Measurements from ENCODE around the gene VILL.
A peak's percentile ranks its signal among the peaks of the same experiment; 100 is the strongest.

Gene VILL

DNA sequence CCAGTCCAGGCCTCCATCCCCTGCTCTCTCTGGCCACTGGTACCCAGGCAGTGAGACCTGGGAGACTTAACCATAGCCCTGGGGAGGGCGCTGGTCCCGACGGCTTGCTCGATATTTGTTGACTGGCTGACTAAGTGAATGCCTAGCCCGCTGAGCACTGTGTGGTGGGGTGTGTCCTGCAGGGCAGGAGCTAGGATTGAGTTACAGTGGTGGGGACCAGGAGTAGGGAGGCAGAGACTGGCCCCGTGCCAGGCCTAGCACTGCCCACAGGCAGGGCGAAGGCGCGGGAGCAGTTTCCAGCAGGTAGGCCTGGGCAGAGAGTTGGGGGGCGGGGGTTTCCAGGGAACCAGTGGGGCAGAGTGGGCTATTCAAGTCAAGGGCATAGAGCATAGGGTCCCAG is at the start of gene VILL:
TSS of gene VILL (plus strand) at position 260 of the 400 bp plus-strand sequence. CDS start 2,887 bp downstream, outside the sequence.
- DNase-seq = no peak

DNA sequence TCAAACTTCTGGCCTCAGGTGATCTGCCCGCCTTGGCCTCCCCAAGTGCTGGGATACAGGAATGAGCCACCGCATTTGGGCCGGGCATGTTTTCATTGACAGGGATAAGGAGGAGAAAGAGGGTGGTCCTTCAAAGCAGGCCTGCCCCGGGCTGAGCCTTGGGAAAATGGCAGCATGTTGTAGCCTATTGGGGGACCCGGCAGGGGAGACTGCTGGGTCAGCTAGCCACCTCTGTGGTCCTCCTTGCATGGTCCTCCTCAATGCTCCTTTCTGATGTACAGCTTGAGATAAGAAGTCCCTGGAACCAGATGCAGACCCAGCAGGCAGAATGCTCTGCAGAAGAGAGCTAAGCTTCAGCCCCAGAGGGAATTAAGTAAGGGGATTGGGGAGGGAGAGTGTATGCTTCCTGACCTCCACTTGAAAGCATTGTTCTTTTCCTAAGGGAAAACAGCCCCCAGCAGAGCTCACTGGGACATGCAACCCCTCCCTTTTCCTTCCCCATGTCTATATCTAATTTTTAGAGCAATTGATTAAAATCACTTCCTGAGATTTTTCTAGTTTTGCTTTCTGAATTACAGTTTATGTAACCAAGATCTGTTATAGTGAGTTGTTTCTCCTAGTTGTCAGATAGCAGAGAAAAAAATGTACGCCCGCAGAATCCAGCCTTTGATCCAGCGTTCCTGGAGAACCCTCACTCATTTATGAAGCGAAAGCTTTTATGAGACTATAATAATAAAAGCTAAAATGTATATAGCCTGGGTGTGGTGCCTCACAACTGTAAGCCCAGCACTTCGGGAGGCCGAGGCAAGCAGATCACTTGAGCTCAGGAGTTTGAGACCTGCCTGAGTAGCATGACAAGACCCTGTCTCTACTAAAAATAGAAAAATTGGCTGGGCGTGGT is 48.7 kb upstream of the VILL start:
- no peak for DNase-seq

DNA sequence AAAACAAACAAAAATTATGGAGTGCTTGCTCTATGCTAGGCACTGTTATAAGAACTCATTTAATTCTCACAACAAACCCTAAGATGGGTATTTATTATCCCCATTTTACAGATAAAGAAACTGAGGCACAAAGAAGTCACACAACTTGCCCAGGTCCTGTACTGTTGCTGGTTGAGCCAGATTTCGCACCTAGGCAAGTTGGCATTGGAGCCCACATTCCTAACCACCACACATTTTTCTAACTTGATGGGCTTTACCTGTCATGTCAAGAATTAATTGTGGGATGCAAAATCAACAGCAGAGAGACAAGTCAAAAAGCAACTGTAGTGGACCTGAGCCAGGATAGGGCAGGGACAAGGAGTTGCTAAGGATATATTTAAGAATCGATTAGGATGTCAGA is 47.9 kb upstream of the VILL start:
- DNase-seq = no peak

DNA sequence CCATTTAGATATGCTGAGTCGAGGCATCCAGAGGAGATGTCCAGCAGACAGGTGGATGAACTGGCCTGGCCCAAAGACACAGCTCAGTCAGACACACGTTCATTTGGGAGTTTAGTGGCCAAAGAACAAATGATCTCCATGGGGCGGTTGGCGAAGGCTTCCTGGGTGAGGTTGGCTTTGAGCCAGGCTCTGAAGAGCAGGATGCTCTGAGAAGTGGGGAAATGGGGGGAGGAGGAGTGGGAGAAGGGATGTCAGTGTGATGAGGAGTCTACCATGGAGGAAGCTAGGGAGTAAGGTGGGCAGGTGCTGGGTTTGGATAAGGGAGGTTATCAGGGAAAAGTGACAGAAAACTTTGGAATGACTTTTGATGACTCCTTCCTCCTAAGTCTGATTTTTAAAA is 47.5 kb upstream of the VILL start:
- no peak for DNase-seq

DNA sequence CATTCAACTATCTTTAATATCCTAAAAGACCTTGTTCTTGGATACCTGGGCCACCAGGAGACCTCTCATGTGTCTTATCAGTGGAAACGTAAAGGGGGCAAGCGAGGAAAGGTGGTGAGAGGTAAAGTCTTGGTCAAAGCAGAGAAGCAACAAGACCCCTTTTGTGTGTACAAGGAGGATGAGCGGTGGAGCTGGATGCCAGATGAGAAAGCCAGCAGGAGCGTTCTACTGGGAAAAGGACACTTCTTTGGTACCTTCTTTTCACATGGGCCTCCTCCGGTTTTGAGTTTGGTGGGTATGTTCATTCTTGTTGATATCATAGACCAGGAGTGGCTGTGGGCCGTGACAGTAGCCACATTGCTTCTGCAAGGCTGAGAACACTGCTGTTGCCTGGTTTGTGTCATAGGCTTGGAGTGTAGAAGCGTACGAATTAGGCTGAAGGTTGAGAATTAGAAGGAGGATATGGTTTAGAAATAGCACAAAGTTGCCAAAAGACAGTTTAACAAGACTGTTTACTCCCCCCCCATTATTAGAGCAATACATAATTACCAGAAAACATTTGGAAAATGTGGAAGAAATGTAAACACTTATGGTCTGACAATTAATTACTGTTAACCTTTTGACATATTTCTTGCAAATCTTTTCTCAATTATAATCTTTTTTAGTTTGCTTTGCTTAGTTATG is 46.8 kb upstream of the VILL start:
- no peak for DNase-seq

DNA sequence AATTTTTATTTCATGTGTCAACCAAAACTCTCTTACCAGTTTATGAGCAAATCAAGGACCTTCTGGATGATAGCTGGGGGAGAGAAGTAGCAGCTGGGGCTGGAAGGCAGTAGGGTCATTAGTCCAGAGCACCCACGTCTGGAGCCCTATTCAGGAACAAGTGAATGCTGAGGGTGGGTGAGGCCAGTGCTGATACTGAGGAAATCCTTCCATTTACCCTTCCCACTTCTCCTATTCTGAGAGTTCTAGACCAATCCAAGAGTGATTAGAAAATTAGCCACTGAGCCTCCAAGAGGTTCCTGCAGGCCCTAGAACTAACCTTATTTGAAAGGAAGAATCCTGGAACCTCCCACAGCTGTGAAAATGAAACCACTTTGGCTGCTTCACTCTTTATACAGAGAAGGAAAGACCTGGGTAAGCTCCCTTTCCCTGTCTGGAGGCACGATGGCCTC is 46.2 kb upstream of the VILL start:
- no peak for DNase-seq

DNA sequence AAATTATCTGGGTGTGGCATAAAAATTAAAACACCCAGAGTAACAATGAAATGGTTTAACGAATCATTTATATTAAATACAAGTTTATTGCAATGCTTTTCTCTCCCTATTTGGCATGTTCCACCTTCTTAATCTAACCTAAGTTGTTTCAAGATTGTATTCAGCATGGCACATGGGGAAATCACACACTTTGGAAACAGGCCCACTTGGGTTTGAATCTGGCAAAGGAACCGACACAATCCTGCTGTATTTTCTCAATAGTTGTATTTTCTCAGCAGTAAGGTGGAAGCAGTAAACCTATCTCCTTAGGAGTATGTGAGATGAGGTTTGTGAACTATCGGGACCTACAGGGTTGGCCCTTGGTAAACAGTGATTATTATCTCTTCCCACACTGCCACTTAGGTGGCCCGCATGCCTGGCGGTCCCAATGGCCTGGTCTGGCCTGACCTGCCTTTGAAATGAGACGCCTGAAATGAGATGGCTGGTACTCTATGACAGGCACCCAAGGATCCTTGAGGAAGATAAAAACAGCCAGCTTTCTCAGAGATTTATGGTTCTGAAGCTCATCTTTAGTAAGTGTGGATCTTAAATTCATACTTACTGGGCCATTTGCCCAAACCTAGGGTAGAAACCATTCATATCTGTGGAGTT is 45.3 kb upstream of the VILL start:
- no peak for DNase-seq

DNA sequence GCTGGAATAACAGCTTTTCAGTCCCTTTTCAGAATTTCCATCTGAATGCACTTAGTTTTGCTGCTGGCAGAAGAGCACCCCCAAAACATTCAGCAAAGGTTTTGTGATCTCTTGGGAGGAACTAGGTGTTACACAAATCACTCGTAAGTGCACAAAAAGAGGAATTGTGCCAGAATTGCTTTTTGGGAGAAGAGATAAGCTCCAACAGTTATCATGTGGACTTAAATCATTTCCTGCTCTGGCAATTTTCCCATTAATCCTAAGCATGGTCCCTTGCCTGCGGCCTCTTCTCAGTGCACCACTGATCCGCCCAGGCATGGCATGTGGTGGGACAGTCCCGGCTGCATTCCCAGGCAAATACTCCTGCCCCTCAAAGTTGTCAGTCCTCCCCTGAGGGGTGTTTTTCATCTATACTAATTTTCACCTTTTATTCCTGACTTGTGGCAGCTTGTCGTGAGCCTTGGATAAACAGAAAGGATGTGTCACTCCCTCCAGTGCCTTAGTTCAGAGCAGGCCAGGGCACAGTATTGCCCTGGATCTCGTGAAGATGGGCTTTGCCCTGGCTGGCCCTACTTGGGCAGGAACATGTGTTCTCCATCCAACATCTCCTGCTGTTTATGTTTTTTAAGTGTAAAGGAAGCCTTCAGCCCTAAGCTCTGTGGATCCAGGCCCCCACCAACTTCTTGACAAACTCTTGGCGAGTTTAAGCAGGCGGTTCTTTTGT is 44.6 kb upstream of the VILL start:
- DNase-seq = no peak

DNA sequence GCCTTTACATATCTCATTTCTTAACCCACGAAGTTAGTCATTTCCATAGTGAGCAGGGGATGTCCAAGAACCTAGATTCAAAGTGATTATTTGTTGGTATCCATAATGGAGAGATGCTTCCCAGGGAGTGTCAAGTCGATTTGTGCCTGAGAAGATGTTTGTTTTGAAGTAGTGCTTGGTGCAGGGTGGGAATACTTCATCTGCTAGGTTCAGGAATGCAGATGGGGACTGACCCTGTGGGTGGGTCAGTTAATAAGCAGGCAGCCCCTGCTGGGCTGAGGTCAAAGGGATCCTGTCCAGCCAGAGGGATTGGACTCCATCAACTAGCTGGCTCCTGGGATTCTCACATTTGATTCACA is 44.1 kb upstream of the VILL start:
- no peak for DNase-seq

DNA sequence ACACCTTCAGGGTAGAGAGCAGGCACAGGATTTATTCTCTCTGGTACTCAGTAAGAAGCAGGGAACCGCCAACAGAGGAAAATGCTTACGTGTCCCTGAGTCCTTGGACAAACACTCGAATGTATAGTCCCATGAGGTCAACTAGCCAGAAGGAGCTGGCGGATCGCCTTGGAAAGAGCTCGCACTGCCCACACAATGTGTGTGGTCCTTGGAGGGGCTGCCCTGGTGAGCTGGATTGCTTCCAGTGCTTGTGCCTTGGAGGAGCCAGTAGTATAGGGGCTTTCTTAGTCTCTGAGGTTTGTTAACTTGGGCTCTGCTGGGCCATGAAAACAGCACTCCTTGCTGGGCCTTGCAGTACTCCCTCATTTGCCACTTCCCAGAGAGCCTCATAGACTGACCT is 40.7 kb upstream of the VILL start:
- peak; percentile 25 for DNase-seq

DNA sequence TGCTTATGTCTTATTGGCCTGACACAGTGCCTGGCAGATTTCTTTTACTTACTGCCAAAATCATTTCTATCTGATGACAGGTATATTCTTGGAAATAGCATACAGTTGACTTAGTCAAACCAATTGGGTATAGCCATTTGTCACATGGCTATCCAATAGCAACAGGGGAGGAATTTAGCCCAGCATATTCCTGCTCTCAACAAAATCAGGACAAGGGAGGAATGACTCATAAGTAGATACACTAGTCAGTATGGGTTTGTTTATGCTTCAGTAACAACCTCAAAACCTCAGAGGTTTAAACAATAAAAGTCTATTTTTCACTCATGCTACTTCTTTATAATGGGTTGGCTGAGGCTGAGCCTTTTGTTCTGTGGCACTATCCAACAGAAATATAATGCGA is 38.0 kb upstream of the VILL start:
- DNase-seq = no peak

DNA sequence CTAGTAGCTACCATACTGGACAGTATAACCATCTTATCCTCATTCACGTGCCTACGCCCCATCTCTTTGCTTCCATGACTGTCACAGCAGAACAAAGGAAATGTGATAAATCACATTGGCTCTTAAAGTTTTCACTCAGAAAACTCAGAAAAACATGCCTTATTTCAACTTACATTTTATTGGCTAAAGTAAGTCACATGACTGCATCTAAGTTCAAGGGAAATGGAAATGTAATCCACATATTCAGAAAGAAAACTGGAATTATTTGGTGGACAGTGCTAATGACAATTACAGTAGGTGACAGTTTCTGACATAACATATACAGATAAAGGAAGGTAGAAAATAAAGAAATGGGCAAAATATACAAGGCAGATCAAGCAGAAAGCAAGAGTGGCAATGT is 37.4 kb upstream of the VILL start:
- DNase-seq = no peak

DNA sequence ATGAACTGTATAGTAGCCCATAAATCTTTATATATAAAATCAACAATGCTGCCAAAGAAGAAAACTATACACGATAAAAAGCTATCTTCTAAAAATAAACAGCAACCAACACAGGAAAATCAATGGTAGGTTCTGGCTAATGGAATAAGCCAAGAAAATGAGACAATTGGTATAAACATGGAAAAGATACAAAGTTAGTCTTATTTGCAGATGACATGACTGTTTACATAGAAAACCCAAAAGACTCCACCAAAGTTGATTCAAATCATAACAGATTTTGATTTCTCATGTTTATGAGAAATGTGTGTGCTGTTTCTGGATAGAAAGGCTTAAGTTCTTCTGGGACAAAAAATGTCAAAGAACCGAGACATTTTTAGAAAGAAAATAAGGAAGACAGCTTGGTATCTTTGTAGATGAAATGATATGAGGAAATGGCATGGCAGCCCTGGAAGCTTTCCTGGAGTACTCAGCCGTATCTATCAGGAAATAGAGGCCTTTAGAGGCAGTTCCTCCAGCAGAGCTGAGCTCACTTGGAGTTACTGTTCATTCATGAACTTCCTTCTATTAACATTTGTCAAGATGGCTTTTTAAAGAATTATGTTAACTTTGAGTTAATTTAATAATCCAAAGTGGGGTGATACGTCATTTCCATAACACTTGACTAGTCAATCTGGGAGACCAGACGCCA is 36.7 kb upstream of the VILL start:
- DNase-seq = no peak

DNA sequence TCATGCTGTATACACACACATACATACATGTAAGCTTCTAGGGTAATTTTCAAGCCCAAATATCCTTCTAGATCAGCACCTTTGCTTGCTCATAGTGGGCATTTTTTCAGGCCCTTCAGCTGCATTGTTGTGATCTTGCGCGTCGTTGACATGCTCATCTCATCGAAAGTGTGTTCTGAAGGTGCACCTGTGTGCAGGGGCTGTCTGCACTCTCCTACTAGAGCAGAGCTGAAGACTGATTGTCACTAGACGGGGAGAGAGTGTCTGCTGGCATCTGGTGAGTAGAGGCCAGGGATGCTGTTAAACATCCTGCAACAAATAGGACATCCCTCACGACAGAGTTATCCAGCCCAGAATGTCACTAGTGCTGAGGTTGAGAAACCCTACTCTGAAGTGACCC is 35.7 kb upstream of the VILL start:
- DNase-seq = no peak

DNA sequence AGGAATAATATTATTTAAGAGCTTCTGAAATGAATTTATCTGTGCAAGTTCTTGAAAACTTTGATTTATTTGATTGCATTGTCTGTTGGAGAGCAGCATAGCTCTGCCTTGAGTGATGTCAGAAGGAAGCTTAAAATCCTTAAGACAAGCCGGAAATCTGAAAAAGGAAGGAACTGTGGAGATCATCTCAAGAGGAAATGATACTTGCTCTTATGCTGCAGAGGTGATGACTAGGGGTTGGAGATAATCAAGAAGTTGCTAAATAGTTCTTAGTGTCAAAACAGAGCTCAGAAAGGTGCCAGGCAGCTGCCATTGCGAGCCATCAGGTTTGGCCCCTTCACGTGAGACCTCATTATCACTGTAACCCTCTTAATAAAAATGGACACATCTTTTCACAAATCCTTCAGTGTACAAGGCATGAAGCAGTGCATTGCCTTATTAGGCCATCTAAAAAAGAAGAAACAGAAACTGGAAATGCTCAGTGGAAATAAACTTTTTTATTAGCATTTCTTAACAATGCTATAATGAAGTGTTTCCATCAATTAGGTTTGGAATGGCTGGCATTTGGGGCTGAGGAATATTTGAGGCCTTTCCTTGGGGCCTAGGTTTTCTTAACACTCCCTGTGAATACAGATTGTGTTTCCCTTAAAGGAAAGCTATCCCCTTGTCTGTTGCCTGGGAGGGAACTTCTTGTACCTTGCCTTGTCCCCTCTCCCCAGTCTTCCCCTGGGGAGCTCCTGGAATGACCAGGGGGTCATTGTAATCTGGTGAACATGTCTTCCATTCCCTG is 34.5 kb upstream of the VILL start:
- DNase-seq = no peak

DNA sequence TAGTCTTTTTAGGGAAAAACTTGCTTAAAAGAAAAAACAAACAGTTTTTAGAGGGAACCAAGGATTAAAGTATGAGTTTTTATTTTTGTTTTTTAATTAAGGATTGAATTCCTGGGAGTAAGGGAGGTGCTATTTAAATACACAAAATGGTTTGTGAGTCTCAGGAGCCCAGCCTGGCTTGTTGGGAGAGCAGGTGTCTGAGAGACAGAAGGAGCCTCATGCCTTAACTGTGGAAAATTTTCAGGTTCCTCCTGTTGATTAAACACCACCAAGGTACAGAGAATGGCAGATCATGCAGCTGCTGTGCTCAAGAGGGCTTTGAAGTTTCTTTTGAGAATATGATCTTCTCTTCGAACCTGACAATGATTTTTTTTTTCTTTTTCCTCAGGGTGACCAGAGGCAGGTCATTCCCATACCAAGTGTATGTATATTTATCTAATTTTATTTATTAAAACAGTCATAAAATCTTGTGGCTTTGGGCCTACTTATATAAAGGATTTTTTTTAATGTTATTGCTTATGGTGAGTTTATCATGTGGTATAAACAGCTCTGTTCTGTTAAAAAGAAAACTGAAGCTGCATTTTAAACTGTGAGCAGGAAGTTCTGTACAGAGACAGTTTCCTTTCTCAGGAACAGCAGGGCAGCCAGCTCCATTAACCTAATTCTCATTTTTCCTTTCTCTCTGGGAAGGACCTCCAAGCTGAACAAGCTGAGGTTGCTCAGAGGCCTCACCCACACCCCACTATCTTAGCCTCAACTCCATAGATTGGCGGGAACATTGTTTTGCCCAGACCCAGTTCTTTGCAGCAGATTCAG is 33.7 kb upstream of the VILL start:
- DNase-seq = no peak

DNA sequence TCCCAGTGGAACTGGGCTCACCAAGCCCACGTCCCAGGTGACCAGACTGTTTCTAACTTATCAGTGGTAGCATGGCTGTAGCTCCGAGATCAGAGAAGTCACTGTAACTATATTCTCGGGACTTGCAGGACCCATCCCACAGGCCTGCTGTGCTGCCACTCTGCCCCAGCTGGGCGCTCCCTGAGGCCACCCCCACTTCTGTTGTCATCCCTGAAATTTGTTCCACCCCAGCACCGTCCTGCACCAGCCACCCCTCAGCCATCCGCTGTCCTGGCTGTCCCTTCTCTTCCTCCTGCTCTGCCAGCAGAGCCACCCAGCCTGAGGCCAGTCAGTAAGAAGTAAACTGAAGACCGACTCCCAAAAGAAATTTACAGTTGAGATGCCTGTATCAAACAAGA is 33.0 kb upstream of the VILL start:
- DNase-seq = no peak

DNA sequence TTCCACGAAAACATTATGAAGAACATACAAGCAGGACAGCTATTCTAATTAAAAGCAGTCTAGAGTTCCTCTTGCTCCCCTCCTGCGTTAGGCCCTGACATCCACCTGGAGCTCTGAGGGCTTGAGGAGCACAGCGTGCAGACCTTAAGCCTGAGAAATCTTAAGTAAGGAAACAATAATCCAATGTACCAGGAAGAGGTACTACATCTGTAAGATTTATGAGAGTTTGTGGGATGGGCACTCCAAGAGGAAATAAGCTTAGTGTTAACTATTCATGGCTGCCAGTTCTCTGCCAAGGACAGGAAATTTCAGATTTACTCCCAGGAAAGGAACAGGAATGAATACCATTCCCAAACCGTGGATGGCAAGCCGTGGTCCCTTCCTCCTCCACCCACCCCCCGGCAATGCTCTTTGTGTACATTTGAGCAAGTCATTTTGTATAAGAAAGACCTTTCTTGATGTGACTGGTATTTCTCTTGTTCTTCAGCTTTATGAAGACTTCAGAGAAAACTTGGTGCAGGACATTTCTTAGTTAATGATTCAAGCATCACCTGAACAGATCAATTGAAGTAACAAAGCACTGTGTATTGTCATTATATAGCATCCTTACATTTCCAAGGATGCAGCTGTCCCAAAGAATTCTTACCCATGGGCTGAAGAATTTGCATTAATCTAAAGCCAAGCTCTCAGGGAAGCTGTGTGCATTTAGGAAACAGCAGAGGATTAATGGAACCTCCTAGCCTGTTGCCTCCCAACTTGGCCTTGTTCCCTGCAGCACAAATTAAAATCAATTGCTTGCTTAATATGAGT is 28.8 kb upstream of the VILL start:
- no peak for DNase-seq

DNA sequence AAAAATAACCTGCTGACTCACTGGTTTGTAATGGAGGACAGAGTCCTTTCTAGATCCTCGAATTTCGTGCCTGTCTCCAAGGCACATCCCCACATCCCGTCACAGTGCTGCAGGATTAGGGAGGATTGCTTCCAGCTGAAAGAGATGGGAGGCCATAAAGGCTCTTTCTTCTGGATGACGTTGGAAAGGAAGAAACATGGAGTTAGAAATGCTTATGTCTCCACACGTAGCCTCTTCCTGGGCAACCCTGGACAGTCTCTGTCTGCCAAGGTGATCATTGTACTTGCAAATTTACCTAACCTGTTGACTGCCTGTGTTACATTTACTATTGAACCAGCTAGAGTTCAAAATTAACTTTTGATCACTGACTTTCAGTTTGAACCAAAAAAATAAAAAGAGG is 27.6 kb upstream of the VILL start:
- no peak for DNase-seq

DNA sequence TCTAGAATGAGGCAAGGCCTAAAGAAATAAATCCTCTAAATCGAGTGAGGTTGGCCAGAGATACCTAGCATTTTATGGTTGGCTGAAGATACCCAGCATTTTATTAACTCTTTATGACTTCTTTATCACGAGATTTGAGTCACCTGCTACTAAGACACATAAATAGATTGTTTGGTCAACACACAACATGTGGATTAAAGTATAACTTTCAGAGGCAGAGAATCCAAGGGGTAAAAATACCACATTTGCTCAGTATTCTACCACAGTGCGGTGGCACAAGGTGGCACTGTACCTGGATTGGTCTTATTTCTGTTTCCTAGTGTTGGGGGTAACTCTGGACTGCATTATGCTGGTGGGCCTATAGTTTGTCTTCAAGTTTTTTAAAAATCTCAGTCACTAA is 27.0 kb upstream of the VILL start:
- no peak for DNase-seq
